Measurements from ENCODE around the gene TM2D3. TPM values are rescaled to one million over a fixed set of nuclear protein-coding genes. Genes with fewer than 3 reads are reported as not detected.
A peak's percentile ranks its signal among the peaks of the same experiment; 100 is the strongest.
"Not testable (repeated sequence)": the region's sequence is repeated elsewhere in the genome, so short reads cannot be mapped to it uniquely, and the experiment has no call there.

The TM2D3 gene
- total and polyA plus RNA-seq, 8 donors = 20.4 to 128 (median 46.2) TPM

DNA sequence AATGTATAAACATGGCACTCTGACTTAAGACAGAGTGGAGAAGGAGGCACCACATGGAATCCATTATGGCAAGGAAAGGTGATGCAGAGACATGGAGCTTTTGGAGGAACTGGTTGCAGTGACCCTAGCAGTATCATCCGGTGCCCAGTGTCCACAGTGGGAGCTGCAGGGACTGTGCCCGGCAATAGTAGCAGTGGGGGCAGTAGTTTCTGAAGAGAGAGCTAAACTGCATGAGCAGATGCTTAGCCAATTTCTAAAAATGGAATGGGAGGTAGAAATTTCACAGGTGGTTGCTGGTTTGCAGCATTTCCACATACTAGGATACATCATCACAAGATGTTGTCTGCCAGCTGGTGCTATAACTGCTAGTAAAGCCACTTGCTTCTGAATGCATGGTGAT is 7.8 kb upstream of the TM2D3 start:
- Histone ChIP-seq H3K4me3 (no peak overlapping the region), H3K36me3 (peaks cover 0 to 62% (median 51%) of the 10 kb centered on the region in 4 donors), H3K27ac (no peak overlapping the region), H3K27me3 (no peaks in the 10 kb centered on the region), H3K9me3 (no peaks in the 10 kb centered on the region), H3K4me1 (no peaks in the 10 kb centered on the region)
- TF ChIP-seq, protein P1, sequence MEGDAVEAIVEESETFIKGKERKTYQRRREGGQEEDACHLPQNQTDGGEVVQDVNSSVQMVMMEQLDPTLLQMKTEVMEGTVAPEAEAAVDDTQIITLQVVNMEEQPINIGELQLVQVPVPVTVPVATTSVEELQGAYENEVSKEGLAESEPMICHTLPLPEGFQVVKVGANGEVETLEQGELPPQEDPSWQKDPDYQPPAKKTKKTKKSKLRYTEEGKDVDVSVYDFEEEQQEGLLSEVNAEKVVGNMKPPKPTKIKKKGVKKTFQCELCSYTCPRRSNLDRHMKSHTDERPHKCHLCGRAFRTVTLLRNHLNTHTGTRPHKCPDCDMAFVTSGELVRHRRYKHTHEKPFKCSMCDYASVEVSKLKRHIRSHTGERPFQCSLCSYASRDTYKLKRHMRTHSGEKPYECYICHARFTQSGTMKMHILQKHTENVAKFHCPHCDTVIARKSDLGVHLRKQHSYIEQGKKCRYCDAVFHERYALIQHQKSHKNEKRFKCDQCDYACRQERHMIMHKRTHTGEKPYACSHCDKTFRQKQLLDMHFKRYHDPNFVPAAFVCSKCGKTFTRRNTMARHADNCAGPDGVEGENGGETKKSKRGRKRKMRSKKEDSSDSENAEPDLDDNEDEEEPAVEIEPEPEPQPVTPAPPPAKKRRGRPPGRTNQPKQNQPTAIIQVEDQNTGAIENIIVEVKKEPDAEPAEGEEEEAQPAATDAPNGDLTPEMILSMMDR (IDR thresholded peaks at IDR 0.05) = no peak
- TF ChIP-seq EP300 (IDR thresholded peaks at IDR 0.05) (no peak), POLR2A (IDR thresholded peaks at IDR 0.05) (no peak), POLR2AphosphoS5 (IDR thresholded peaks at IDR 0.05) (no peak)
- DNase-seq = no peak
- intact Hi-C loops (cut with DNase I; ENCODE audit: low total_unique reads) = no loop called here
- 93 to 98% (median 94%) methylated on average over 2 of the region's 2 CpGs for WGBS, 5 donors

DNA sequence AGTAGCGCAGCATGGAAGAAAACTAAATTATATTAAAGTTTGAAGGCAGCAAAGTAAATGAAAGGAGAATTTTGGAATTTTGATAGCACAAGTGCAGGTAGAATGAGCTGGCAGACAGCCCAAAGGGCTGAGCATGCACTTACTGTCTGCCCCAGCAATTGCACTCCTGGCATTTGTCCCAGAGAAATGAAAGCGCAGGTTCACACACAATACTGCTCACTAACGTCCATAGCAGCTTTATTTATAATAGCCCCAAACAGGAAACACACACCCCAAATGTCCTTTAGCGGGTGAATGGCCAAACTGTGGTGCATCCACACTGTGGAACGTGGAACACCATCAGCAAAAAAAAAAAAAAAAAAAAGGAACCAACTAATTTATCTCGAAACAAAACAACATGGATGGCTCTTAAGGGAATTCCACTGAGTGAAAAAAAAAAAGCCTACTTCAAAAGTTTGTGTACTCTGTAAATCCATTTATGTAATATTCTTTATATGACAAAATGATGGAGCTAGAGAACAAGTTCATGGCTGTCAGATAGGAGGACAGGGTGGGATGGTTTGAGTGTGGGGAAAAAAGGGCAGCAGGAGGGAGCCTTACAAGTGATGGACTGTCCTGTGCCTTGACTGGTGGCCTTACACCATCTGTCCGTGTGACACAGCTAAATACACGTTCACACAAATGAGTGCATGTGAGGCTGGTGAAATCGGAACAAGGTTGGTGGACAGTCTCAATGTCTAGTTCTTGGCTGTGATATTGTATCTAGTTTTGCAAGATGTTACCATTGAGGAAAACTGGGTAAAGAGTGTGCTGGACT is 6.0 kb upstream of the TM2D3 start:
- Histone ChIP-seq H3K4me1 (peaks cover 3 to 7% (median 4%) of the 10 kb centered on the region in 4 donors), H3K27ac (no peak overlapping the region), H3K9me3 (no peaks in the 10 kb centered on the region), H3K4me3 (no peak overlapping the region), H3K36me3 (peaks cover 0 to 62% (median 48%) of the 10 kb centered on the region in 4 donors), H3K27me3 (no peaks in the 10 kb centered on the region)
- peak in 1 of 2 donors; percentile 53 for DNase-seq
- intact Hi-C loops (cut with DNase I; ENCODE audit: low total_unique reads) = no loop called here
- TF ChIP-seq POLR2AphosphoS5 (IDR thresholded peaks at IDR 0.05) = no peak
- no peak for TF ChIP-seq EP300 (IDR thresholded peaks at IDR 0.05)
- TF ChIP-seq, protein P1 (IDR thresholded peaks at IDR 0.05) = no peak
- TF ChIP-seq POLR2A (IDR thresholded peaks at IDR 0.05) = no peak
- WGBS, 5 donors = 58 to 70% (median 65%) methylated on average over 9 of the region's 9 CpGs

DNA sequence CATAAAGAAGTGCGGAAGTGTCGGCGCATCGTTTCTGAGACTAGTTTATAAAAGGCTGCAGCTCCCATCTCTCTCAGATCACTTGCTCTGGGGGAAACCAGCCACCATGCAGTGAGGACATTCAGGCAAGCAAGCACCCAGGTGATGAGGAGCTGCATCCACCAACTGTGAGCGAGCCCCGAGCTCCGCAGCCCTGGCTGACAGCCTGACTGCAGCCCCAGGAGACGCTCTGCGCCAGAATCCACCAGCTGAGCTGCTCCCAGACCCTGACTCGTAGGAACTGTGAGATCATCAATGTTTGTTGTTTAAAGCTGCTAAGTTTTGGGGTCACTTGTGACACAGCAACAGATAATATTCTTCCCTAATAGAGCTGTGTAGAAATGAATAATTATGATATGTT is 5.0 kb upstream of the TM2D3 start:
- no peaks in the 10 kb centered on the region for H3K27me3 ChIP-seq
- DNase-seq = no peak
- no peak overlapping the region for H3K4me3 ChIP-seq
- H3K27ac ChIP-seq = no peak overlapping the region
- H3K4me1 ChIP-seq = peaks cover 8 to 12% (median 10%) of the 10 kb centered on the region in 4 donors
- TF ChIP-seq POLR2AphosphoS5 (IDR thresholded peaks at IDR 0.05) = no peak
- TF ChIP-seq POLR2A (IDR thresholded peaks at IDR 0.05) = no peak
- no peak for TF ChIP-seq EP300 (IDR thresholded peaks at IDR 0.05)
- TF ChIP-seq, protein P1 (IDR thresholded peaks at IDR 0.05) = no peak
- no peaks in the 10 kb centered on the region for H3K9me3 ChIP-seq
- H3K36me3 ChIP-seq = peaks cover 0 to 55% (median 46%) of the 10 kb centered on the region in 4 donors
- 92 to 97% (median 95%) methylated on average over 10 of the region's 10 CpGs for WGBS, 5 donors
- intact Hi-C loops (cut with DNase I; ENCODE audit: low total_unique reads) = no loop called here

DNA sequence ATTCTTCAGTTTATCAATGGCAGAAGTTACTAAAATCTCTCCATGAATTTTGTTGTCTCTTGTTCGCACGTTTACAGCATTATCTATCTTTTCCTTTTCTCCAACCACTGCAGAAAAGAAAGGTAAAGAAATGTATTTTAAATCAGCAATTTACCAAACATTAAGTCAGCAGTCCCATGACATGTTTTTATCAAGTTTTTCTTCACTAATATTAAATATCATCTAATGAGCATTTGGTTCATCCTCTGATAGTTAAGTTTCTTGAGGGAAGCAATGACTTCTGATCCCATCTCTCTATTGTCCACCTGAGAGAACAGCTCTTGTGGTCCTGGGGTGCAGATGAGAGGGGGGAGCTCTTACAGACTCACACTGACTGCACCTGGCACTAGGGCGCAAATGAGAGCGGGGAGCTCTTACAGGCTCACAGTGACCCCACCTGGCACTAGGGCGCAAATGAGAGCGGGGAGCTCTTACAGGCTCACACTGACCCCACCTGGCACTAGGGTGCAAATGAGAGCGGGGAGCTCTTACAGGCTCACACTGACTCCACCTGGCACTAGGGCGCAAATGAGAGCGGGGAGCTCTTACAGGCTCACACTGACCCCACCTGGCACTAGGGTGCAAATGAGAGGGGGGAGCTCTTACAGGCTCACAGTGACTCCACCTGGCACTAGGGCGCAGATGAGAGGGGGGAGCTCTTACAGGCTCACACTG is 2.6 kb upstream of the TM2D3 start:
- 79 to 95% (median 93%) methylated on average over 10 of the region's 10 CpGs for WGBS, 5 donors
- H3K27me3 ChIP-seq; intact Hi-C loops (cut with DNase I; ENCODE audit: low total_unique reads); H3K4me3 ChIP-seq; H3K9me3 ChIP-seq; DNase-seq: not testable (repeated sequence)
- Histone ChIP-seq H3K27ac (peak overlapping the region in 1 of 5 donors; percentile 7), H3K36me3 (peaks cover 0 to 38% (median 33%) of the 10 kb centered on the region in 4 donors), H3K4me1 (peaks cover 23 to 29% (median 27%) of the 10 kb centered on the region in 4 donors)
